Measurements from ENCODE around the gene HINT1.
"Not testable (repeated sequence)": the region's sequence is repeated elsewhere in the genome, so short reads cannot be mapped to it uniquely, and the experiment has no call there.

The HINT1 gene

DNA sequence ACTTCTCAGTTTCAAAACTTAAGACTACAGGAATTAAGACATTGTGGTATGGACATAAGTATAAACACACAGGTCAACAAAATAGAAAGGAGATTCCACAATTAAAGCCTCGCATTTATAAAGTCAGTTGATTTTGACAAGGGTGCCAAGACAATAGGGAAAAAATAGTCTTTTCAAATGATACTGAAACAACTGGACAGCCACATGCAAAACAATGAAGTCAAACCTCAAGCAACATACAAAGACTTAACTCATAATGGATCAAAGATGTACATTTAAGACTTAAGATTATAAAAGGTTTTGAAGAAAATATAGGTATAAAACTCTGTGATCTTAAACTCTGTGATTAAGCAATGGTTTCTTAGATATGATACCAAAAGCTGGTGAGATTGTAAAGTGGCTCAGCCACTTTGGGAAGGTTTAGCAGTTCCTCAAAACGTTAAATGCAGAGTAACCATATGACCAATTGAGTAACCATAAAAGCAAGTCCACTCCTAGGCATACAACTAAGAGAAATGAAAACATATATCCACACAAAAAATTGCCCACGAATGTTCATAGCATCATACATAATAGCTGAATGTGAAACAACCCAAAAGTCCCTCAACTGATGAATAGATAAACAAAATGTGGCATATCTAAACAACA, 22.0 kb downstream of the HINT1 start:
- no peak for ATAC-seq (ENCODE audit: low read depth)
- H3K36me3 ChIP-seq (ENCODE audit: low read depth), result no peaks in the 10 kb centered on the region
- no peaks in the 10 kb centered on the region for H3K27me3 ChIP-seq (ENCODE audit: insufficient read depth, poor library complexity, severe bottlenecking)
- no peaks in the 10 kb centered on the region for H3K9me3 ChIP-seq (ENCODE audit: severe bottlenecking)
- TF ChIP-seq, protein P1, sequence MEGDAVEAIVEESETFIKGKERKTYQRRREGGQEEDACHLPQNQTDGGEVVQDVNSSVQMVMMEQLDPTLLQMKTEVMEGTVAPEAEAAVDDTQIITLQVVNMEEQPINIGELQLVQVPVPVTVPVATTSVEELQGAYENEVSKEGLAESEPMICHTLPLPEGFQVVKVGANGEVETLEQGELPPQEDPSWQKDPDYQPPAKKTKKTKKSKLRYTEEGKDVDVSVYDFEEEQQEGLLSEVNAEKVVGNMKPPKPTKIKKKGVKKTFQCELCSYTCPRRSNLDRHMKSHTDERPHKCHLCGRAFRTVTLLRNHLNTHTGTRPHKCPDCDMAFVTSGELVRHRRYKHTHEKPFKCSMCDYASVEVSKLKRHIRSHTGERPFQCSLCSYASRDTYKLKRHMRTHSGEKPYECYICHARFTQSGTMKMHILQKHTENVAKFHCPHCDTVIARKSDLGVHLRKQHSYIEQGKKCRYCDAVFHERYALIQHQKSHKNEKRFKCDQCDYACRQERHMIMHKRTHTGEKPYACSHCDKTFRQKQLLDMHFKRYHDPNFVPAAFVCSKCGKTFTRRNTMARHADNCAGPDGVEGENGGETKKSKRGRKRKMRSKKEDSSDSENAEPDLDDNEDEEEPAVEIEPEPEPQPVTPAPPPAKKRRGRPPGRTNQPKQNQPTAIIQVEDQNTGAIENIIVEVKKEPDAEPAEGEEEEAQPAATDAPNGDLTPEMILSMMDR (IDR thresholded peaks at IDR 0.05; ENCODE audit: poor library complexity, severe bottlenecking), result no peak
- H3K4me3 ChIP-seq (ENCODE audit: severe bottlenecking), result no peak overlapping the region
- no peaks in the 10 kb centered on the region for H3K4me1 ChIP-seq (ENCODE audit: insufficient read depth, poor library complexity, severe bottlenecking)
- no peak overlapping the region for H3K27ac ChIP-seq (ENCODE audit: poor library complexity, severe bottlenecking)
- no peak for DNase-seq (ENCODE audit: low spot score)

DNA sequence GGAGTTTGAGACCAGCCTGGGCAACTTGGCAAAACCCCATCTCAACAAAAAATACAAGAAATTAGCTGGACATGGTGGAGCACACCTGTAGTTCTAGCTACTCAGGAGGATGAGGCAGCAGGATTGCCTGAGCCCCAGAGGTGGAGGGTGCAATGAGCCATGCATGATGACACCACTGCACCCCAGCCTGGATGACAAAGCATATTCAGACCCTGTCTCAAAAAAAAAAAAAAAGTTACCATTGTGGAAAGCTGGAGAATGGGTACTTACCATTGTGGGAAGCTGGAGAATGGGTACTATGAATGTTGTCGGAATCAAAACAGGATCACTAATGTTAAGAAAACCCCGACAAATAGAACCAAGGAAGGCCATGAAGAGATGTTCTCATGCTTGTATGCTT, 25.7 kb downstream of the HINT1 start:
- DNase-seq (ENCODE audit: low spot score), result no peak
- TF ChIP-seq, protein P1 (IDR thresholded peaks at IDR 0.05; ENCODE audit: poor library complexity, severe bottlenecking), result no peak
- H3K27ac ChIP-seq (ENCODE audit: poor library complexity, severe bottlenecking), result no peak overlapping the region
- no peak overlapping the region for H3K4me3 ChIP-seq (ENCODE audit: severe bottlenecking)
- H3K9me3 ChIP-seq (ENCODE audit: severe bottlenecking), result no peaks in the 10 kb centered on the region
- no peaks in the 10 kb centered on the region for H3K36me3 ChIP-seq (ENCODE audit: low read depth)
- no peak for ATAC-seq (ENCODE audit: low read depth)
- H3K27me3 ChIP-seq (ENCODE audit: insufficient read depth, poor library complexity, severe bottlenecking), result no peaks in the 10 kb centered on the region
- H3K4me1 ChIP-seq (ENCODE audit: insufficient read depth, poor library complexity, severe bottlenecking), result no peaks in the 10 kb centered on the region

DNA sequence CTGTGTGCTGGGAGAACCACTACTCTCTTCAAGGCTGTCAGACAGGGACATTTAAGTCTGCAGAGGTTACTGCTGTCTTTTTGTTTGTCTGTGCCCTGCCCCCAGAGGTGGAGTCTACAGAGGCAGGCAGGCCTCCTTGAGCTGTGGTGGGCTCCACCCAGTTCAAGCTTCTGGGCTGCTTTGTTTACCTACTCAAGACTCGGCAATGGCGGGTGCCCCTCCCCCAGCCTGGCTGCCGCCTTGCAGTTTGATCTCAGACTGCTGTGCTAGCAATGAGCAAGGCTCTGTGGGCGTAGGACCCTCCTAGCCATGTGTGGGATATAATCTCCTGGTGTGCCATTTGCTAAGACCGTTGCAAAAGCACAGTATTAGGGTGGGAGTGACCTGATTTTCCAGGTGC, 26.6 kb downstream of the HINT1 start:
- not testable (repeated sequence) for DNase-seq (ENCODE audit: low spot score); H3K27ac ChIP-seq (ENCODE audit: poor library complexity, severe bottlenecking); H3K4me1 ChIP-seq (ENCODE audit: insufficient read depth, poor library complexity, severe bottlenecking); H3K27me3 ChIP-seq (ENCODE audit: insufficient read depth, poor library complexity, severe bottlenecking); H3K36me3 ChIP-seq (ENCODE audit: low read depth); H3K9me3 ChIP-seq (ENCODE audit: severe bottlenecking); ATAC-seq (ENCODE audit: low read depth); H3K4me3 ChIP-seq (ENCODE audit: severe bottlenecking)

DNA sequence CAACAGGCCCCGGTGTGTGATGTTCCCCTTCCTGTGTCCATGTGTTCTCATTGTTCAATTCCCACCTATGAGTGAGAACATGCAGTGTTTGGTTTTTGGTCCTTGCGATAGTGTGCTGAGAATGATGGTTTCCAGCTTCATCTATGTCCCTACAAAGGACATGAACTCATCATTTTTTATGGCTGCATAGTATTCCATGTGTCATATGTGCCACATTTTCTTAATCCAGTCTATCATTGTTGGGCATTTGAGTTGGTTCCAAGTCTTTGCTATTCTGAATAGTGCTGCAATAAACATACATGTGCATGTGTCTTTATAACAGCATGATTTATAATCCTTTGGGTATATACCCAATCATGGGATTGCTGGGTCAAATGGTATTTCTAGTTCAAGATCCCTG, 32.0 kb downstream of the HINT1 start:
- H3K9me3 ChIP-seq (ENCODE audit: severe bottlenecking); ATAC-seq (ENCODE audit: low read depth); H3K4me3 ChIP-seq (ENCODE audit: severe bottlenecking): not testable (repeated sequence)

DNA sequence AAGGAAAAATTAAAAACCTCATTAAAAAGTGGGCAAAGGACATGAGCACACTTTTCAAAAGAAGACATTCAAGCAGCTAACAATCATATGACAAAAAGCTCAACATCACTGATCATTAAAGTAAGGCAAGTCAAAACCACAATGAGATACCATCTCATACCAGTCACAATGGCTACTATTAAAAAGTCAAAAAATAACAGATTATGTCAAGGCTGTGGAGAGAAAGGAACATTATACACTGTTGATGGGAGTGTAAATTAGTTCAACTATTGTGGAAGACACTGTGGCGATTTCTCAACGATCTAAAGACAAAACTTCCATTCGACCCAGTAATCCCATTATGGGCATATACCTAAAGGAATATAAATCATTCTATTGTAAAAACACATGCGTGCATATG, 35.8 kb downstream of the HINT1 start:
- ATAC-seq (ENCODE audit: low read depth) (no peak), DNase-seq (ENCODE audit: low spot score) (no peak)
- TF ChIP-seq, protein P1 (IDR thresholded peaks at IDR 0.05; ENCODE audit: poor library complexity, severe bottlenecking), result no peak
- H3K36me3 ChIP-seq (ENCODE audit: low read depth), result no peaks in the 10 kb centered on the region
- no peaks in the 10 kb centered on the region for H3K4me1 ChIP-seq (ENCODE audit: insufficient read depth, poor library complexity, severe bottlenecking)
- H3K27ac ChIP-seq (ENCODE audit: poor library complexity, severe bottlenecking), result no peak overlapping the region
- H3K9me3 ChIP-seq (ENCODE audit: severe bottlenecking), result no peaks in the 10 kb centered on the region
- H3K4me3 ChIP-seq (ENCODE audit: severe bottlenecking), result no peak overlapping the region
- no peaks in the 10 kb centered on the region for H3K27me3 ChIP-seq (ENCODE audit: insufficient read depth, poor library complexity, severe bottlenecking)

More for the DNA sequence above, 32.0 kb downstream of the HINT1 start:
- not testable (repeated sequence) for H3K27ac ChIP-seq (ENCODE audit: poor library complexity, severe bottlenecking); DNase-seq (ENCODE audit: low spot score); H3K36me3 ChIP-seq (ENCODE audit: low read depth); H3K4me1 ChIP-seq (ENCODE audit: insufficient read depth, poor library complexity, severe bottlenecking); H3K27me3 ChIP-seq (ENCODE audit: insufficient read depth, poor library complexity, severe bottlenecking)

DNA sequence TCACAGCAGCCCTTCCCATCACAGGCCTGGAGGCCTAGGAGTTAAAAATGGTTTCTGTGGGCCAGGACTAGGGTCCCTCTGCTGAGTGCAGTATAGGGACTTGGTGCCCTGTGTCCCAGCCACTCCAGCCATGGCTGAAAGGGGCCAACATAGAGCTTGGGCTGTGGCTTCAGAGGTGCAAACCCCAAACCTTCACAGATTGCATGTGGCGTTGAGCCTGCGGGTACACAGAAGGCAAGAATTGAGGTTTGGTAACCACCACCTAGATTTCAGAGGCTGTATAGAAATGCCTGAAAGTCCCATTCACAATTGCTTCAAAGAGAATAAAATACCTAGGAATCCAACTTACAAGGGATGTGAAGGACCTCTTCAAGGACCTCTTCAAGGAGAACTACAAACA, 37.8 kb downstream of the HINT1 start:
- not testable (repeated sequence) for H3K27me3 ChIP-seq (ENCODE audit: insufficient read depth, poor library complexity, severe bottlenecking); H3K4me1 ChIP-seq (ENCODE audit: insufficient read depth, poor library complexity, severe bottlenecking); H3K27ac ChIP-seq (ENCODE audit: poor library complexity, severe bottlenecking); DNase-seq (ENCODE audit: low spot score); H3K36me3 ChIP-seq (ENCODE audit: low read depth); ATAC-seq (ENCODE audit: low read depth); H3K9me3 ChIP-seq (ENCODE audit: severe bottlenecking); H3K4me3 ChIP-seq (ENCODE audit: severe bottlenecking)
